NCI-H526 (cell line): ENCODE data around the gene ALDH1L2.
"Not testable (repeated sequence)": the region's sequence is repeated elsewhere in the genome, so short reads cannot be mapped to it uniquely, and the experiment has no call there.

Experiments
- DNase-seq, 2 experiments: peaks; one replicate each; lab custom pipeline; 2025; lab: John Stamatoyannopoulos, UW

Gene ALDH1L2

GRCh38 chr12:104977688-104978087 lies 106.6 kb downstream of the ALDH1L2 start:
- DNase-seq = not testable (repeated sequence)

- DNase-seq = no peak
Measured at GRCh38 chr12:104976703-104977102, 107.6 kb downstream of the ALDH1L2 start.

- DNase-seq = no peak
Measured at GRCh38 chr12:104975587-104976343, 108.5 kb downstream of the ALDH1L2 start.

- no peak for DNase-seq
Measured at GRCh38 chr12:104974626-104975290, 109.5 kb downstream of the ALDH1L2 start.

GRCh38 chr12:104973250-104973649 lies 111.0 kb downstream of the ALDH1L2 start:
- DNase-seq = no peak

- DNase-seq = no peak
Measured at GRCh38 chr12:104971306-104971705, 113.0 kb downstream of the ALDH1L2 start.
